ENCODE data around the gene NDUFAF4.
A peak's percentile ranks its signal among the peaks of the same experiment; 100 is the strongest.

Gene NDUFAF4

DNA sequence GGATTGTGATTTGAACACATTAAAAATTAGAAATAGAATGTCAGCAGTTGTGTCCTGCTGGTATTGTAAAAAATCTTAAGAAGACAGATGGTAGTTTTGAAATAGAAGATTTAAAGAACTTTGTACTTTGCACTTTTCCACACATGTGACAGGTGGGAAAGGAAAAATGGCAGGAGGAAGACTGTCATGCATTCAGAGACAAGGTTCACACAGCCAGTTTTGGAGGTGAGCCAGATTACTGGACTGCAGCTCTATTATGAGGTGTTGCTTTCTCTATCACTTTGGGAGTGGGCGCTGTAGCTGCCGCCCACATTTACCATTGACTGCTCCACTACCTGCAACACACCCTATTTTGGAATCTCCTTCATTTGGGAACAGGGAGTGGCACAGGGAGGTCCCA, 12.1 kb upstream of the NDUFAF4 start:
- Histone ChIP-seq H4K20me1 (no peaks in the 10 kb centered on the region), H3K9ac (no peak overlapping the region), H3K27ac (no peak overlapping the region), H3K4me1 (peaks cover 6 to 25% (median 7%) of the 10 kb centered on the region in 10 experiments; a peak in 15 of 20 replicates), H3K9me3 (replicated peaks in 1 of 11) (no peaks in the 10 kb centered on the region), H3K27me3 (no peaks in the 10 kb centered on the region), H3K4me3 (no peak overlapping the region), H3K4me2 (no peak overlapping the region), H3K36me3 (no peaks in the 10 kb centered on the region)
- no peak for TF ChIP-seq Cebpa-rat (IDR thresholded peaks at IDR 0.05)

- no peaks in the 10 kb centered on the region for H3K27me3 ChIP-seq
- H3K9me3 ChIP-seq (replicated peaks in 1 of 11) = no peaks in the 10 kb centered on the region
These were observed 9.8 kb upstream of the NDUFAF4 start for GRCh38 chr6:96907498-96907897.

DNA sequence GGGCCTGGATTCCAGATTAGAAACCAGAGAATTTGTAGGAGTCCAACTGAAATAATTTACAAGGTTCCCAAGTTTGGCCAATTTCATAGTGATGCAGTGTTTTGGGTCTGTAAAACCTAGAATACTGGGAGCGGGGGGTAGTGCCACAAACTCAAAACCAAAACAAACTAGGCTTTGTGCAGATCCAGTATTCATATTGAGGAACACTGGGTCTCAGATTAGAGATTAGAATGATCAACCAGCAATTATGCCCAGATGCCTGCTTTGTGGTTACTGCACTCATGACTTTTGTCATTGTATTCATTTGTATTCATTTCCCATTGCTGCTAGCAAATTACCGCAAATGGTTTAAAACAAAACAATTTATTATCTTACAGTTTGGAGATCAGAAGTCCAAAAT, 3.2 kb upstream of the NDUFAF4 start:
- TF ChIP-seq Cebpa-rat (IDR thresholded peaks at IDR 0.05) = no peak

More at GRCh38 chr6:96907498-96907897, 9.8 kb upstream of the NDUFAF4 start:
- TF ChIP-seq Cebpa-rat (IDR thresholded peaks at IDR 0.05) = no peak
- no peak overlapping the region for H3K4me3 ChIP-seq
- no peaks in the 10 kb centered on the region for H3K36me3 ChIP-seq
- no peaks in the 10 kb centered on the region for H4K20me1 ChIP-seq
- H3K4me2 ChIP-seq = peak overlapping the region in 5 of 11 experiments; percentile 5 to 19 (median 15); a peak in 6 of 22 replicates
- peaks cover 6 to 25% (median 7%) of the 10 kb centered on the region in 10 experiments; a peak in 15 of 20 replicates for H3K4me1 ChIP-seq
- no peak overlapping the region for H3K9ac ChIP-seq
- peak overlapping the region in 3 of 11 experiments; percentile 2 to 39 (median 29); a peak in 4 of 22 replicates for H3K27ac ChIP-seq

DNA sequence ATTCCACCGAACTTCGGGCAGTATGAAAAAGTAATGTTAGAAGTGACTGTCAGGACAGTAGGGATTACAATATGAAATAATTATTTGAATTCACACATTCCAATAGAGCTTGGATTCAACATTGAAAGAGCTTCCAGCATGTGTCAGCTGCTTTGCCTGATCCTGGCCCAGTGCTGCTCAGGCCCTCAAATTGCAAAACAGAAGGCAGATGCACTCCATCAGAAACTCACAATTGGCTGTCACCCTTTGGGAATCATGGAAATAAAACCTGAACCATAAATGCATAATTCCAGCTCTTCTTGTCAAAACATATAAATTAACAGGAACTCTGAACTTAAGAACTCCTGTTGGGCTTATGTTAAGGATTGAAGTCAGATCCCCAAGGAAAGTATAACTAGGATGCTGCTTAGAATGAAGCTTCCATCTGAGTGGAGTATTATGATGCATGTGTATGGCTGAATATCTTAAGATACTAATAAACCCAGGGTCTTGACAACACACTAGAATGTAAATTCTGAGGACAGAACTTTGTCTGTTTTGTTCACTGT, 1.8 kb upstream of the NDUFAF4 start:
- Histone ChIP-seq H3K4me3 (peak overlapping the region in 2 of 10 experiments; percentile 78 to 96; a peak in 2 of 20 replicates), H3K9ac (peak overlapping the region; percentile 18 to 95 (median 87); a peak in 18 of 22 replicates), H3K4me2 (peak overlapping the region; percentile 72 to 93 (median 83); a peak in 21 of 22 replicates), H3K27ac (peak overlapping the region in 10 of 11 experiments; percentile 87 to 98 (median 95); a peak in 18 of 22 replicates), H4K20me1 (peaks cover 0 to 28% (median 26%) of the 10 kb centered on the region in 11 experiments; a peak in 16 of 22 replicates), H3K36me3 (peaks cover 0 to 21% (median 18%) of the 10 kb centered on the region in 11 experiments; a peak in 19 of 22 replicates), H3K27me3 (no peaks in the 10 kb centered on the region), H3K4me1 (peaks cover 30 to 54% (median 43%) of the 10 kb centered on the region in 10 experiments), H3K9me3 (replicated peaks in 1 of 11) (no peaks in the 10 kb centered on the region)
- TF ChIP-seq Cebpa-rat (IDR thresholded peaks at IDR 0.05) = no peak

More for the DNA sequence above, 3.2 kb upstream of the NDUFAF4 start:
- H3K27ac ChIP-seq = peak overlapping the region in 1 of 11 experiments; percentile 42; a peak in 1 of 22 replicates
- H3K27me3 ChIP-seq = no peaks in the 10 kb centered on the region
- peak overlapping the region in 10 of 11 experiments; percentile 3 to 93 (median 39); a peak in 14 of 22 replicates for H3K4me2 ChIP-seq
- peaks cover 0 to 14% (median 13%) of the 10 kb centered on the region in 11 experiments; a peak in 16 of 22 replicates for H4K20me1 ChIP-seq
- no peaks in the 10 kb centered on the region for H3K9me3 ChIP-seq (replicated peaks in 1 of 11)
- H3K9ac ChIP-seq = 0 out of 22 replicates have a peak overlapping the region, but pooled peaks of 1 of the 11 experiments have one; percentile 18
- peaks cover 21 to 41% (median 33%) of the 10 kb centered on the region in 10 experiments for H3K4me1 ChIP-seq
- H3K36me3 ChIP-seq = peaks cover 0 to 7% (median 5%) of the 10 kb centered on the region in 11 experiments; a peak in 14 of 22 replicates
- H3K4me3 ChIP-seq = no peak overlapping the region

GRCh38 chr6:96899019-96899418, 1.3 kb upstream of the NDUFAF4 start:
- peaks cover 0 to 33% (median 31%) of the 10 kb centered on the region in 11 experiments; a peak in 16 of 22 replicates for H4K20me1 ChIP-seq
- TF ChIP-seq Cebpa-rat (IDR thresholded peaks at IDR 0.05) = no peak
- H3K9ac ChIP-seq = peak overlapping the region; percentile 75 to 95 (median 87); a peak in 20 of 22 replicates
- no peaks in the 10 kb centered on the region for H3K9me3 ChIP-seq (replicated peaks in 1 of 11)
- H3K4me3 ChIP-seq = peak overlapping the region; percentile 74 to 96 (median 84); a peak in 19 of 20 replicates
- H3K4me1 ChIP-seq = peaks cover 30 to 57% (median 43%) of the 10 kb centered on the region in 10 experiments
- H3K27ac ChIP-seq = peak overlapping the region; percentile 47 to 98 (median 94); a peak in 21 of 22 replicates
- H3K36me3 ChIP-seq = peaks cover 3 to 26% (median 23%) of the 10 kb centered on the region in 11 experiments; a peak in 21 of 22 replicates
- no peaks in the 10 kb centered on the region for H3K27me3 ChIP-seq
- H3K4me2 ChIP-seq = peak overlapping the region; percentile 72 to 93 (median 83); a peak in 21 of 22 replicates

DNA sequence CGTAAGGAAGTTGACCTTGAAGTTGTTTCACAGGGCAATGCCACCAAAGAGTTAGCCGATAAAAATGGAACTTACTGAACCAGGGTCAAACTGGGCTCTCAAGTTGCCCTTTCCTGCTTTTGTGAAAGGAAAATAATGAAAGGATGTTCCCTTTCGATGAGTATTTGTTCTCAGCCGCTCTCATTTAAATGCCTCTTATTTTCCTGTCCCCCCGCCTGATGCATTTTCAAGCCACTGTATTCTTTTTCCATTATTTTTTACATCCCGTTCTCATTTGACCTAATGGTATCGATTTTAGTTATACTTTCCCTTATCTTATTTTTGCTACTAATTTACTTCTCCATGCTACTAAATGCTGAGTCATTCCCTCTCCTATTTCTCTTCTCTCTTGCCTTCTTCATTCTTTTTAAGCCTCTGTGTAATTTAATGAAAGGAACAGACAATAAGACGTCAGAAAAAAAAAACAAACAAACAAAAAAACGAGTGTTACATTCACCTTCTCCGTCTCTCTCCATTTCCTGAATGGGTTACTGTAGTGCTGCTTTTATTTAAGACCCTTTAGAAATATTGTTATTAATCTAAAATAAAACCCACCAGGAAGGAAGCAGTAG, 655 bp upstream of the NDUFAF4 start:
- H3K9me3 ChIP-seq (replicated peaks in 1 of 11) = no peaks in the 10 kb centered on the region
- peaks cover 0 to 40% (median 37%) of the 10 kb centered on the region in 11 experiments; a peak in 16 of 22 replicates for H4K20me1 ChIP-seq
- H3K9ac ChIP-seq = peak overlapping the region; percentile 75 to 95 (median 87)
- peaks cover 30 to 57% (median 43%) of the 10 kb centered on the region in 10 experiments for H3K4me1 ChIP-seq
- no peaks in the 10 kb centered on the region for H3K27me3 ChIP-seq
- TF ChIP-seq Cebpa-rat (IDR thresholded peaks at IDR 0.05) = no peak
- peak overlapping the region; percentile 47 to 98 (median 94) for H3K27ac ChIP-seq
- peak overlapping the region; percentile 74 to 96 (median 84) for H3K4me3 ChIP-seq
- H3K4me2 ChIP-seq = peak overlapping the region; percentile 72 to 93 (median 83)
- peaks cover 9 to 33% (median 30%) of the 10 kb centered on the region in 11 experiments; a peak in 21 of 22 replicates for H3K36me3 ChIP-seq

DNA sequence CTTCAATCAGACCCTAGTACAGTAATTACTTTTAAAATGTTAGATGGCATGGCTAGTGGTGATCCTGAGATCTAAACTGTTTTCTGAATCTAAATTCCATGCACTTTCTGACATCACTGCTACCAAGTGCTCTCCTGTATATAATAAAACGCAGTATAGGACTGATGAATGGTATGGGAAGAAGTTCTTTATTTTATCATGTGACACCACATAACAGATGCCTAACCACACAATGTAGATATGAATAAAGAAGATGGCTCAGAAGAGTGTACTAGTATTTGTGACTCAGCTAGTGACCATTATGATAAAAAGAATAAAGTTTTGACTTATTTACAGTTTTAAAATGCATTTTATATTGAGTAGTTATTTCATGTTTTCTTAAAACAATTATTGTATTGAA, 8.5 kb downstream of the NDUFAF4 start:
- H3K27me3 ChIP-seq = no peaks in the 10 kb centered on the region
- H3K4me1 ChIP-seq = peaks cover 9 to 14% (median 11%) of the 10 kb centered on the region in 10 experiments; a peak in 17 of 20 replicates
- peaks cover 0 to 37% (median 28%) of the 10 kb centered on the region in 11 experiments; a peak in 17 of 22 replicates for H4K20me1 ChIP-seq
- H3K27ac ChIP-seq = no peak overlapping the region
- H3K9me3 ChIP-seq (replicated peaks in 1 of 11) = no peaks in the 10 kb centered on the region
- H3K9ac ChIP-seq = no peak overlapping the region
- TF ChIP-seq Cebpa-rat (IDR thresholded peaks at IDR 0.05) = no peak
- peaks cover 43 to 55% (median 47%) of the 10 kb centered on the region in 11 experiments for H3K36me3 ChIP-seq
- no peak overlapping the region for H3K4me2 ChIP-seq
- H3K4me3 ChIP-seq = no peak overlapping the region

DNA sequence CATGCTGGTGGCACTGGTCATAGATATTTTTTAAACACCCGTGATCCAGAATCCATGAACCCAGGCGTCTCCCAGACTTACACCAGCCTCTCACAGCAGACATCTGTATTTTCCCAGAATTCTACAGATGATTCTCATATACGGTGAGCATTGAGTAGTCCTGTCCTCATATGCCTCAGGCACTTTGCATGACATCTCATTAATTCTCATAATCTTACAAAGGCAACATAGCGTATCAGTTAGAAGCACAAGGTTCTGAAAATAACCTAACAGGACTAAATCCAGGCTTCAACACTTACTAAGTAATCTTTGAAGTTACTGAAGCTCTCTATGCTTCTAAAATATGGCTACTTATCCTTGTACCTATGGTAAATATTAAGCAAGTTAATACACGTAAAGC, 8.9 kb downstream of the NDUFAF4 start:
- H4K20me1 ChIP-seq = peaks cover 0 to 33% (median 24%) of the 10 kb centered on the region in 11 experiments; a peak in 17 of 22 replicates
- no peaks in the 10 kb centered on the region for H3K9me3 ChIP-seq (replicated peaks in 1 of 11)
- H3K27ac ChIP-seq = no peak overlapping the region
- peaks cover 39 to 51% (median 43%) of the 10 kb centered on the region in 11 experiments for H3K36me3 ChIP-seq
- H3K9ac ChIP-seq = no peak overlapping the region
- no peak overlapping the region for H3K4me2 ChIP-seq
- no peak overlapping the region for H3K4me3 ChIP-seq
- peaks cover 9 to 14% (median 11%) of the 10 kb centered on the region in 10 experiments; a peak in 17 of 20 replicates for H3K4me1 ChIP-seq
- no peak for TF ChIP-seq Cebpa-rat (IDR thresholded peaks at IDR 0.05)
- no peaks in the 10 kb centered on the region for H3K27me3 ChIP-seq
